ENCODE measurements around the gene ACAN. TPM values are rescaled to one million over a fixed set of nuclear protein-coding genes. Genes with fewer than 3 reads are reported as not detected.

The ACAN gene
- total RNA-seq, 3 donors from 2014 or later: not detected

- H3K4me1 Mint-ChIP-seq (ENCODE audit: low read depth): no peaks in the 10 kb centered on the region
- no peaks in the 10 kb centered on the region for H3K36me3 Mint-ChIP-seq (ENCODE audit: insufficient read depth)
- DNase-seq: no peak
- ATAC-seq: no peak
- H3K27me3 Mint-ChIP-seq (ENCODE audit: low read depth): peaks cover 31% of the 10 kb centered on the region
- H3K9me3 Mint-ChIP-seq: no peaks in the 10 kb centered on the region
- no peak overlapping the region for H3K4me3 Mint-ChIP-seq
These were observed 10.7 kb downstream of the ACAN start for GRCh38 chr15:88813960-88814359.

GRCh38 chr15:88814393-88814792, 11.2 kb downstream of the ACAN start:
- no peaks in the 10 kb centered on the region for H3K36me3 Mint-ChIP-seq (ENCODE audit: insufficient read depth)

GRCh38 chr15:88818920-88819319, 15.7 kb downstream of the ACAN start:
- no peaks in the 10 kb centered on the region for H3K4me1 Mint-ChIP-seq (ENCODE audit: low read depth)
- no peak overlapping the region for H3K4me3 Mint-ChIP-seq
- H3K36me3 Mint-ChIP-seq (ENCODE audit: insufficient read depth): no peaks in the 10 kb centered on the region
- H3K27me3 Mint-ChIP-seq (ENCODE audit: low read depth): peaks cover 12% of the 10 kb centered on the region
- ATAC-seq (no peak), DNase-seq (no peak)
- no peaks in the 10 kb centered on the region for H3K9me3 Mint-ChIP-seq

More at GRCh38 chr15:88814393-88814792, 11.2 kb downstream of the ACAN start:
- no peak for ATAC-seq
- peaks cover 27% of the 10 kb centered on the region for H3K27me3 Mint-ChIP-seq (ENCODE audit: low read depth)
- H3K4me3 Mint-ChIP-seq: no peak overlapping the region
- DNase-seq: no peak
- H3K9me3 Mint-ChIP-seq: no peaks in the 10 kb centered on the region
- H3K4me1 Mint-ChIP-seq (ENCODE audit: low read depth): no peaks in the 10 kb centered on the region

GRCh38 chr15:88821993-88822392, 18.8 kb downstream of the ACAN start:
- no peaks in the 10 kb centered on the region for H3K36me3 Mint-ChIP-seq (ENCODE audit: insufficient read depth)
- DNase-seq (no peak), ATAC-seq (no peak)
- H3K4me1 Mint-ChIP-seq (ENCODE audit: low read depth): no peaks in the 10 kb centered on the region
- H3K27me3 Mint-ChIP-seq (ENCODE audit: low read depth): peaks cover 12% of the 10 kb centered on the region
- no peak overlapping the region for H3K4me3 Mint-ChIP-seq
- no peaks in the 10 kb centered on the region for H3K9me3 Mint-ChIP-seq

GRCh38 chr15:88828791-88829190, 25.6 kb downstream of the ACAN start:
- H3K36me3 Mint-ChIP-seq (ENCODE audit: insufficient read depth): no peaks in the 10 kb centered on the region
- peaks cover 2% of the 10 kb centered on the region for H3K27me3 Mint-ChIP-seq (ENCODE audit: low read depth)
- DNase-seq (no peak), ATAC-seq (no peak)
- H3K9me3 Mint-ChIP-seq: no peaks in the 10 kb centered on the region
- no peaks in the 10 kb centered on the region for H3K4me1 Mint-ChIP-seq (ENCODE audit: low read depth)
- H3K4me3 Mint-ChIP-seq: no peak overlapping the region

GRCh38 chr15:88830016-88830415, 26.8 kb downstream of the ACAN start:
- H3K9me3 Mint-ChIP-seq: no peaks in the 10 kb centered on the region
- no peak for ATAC-seq
- H3K4me3 Mint-ChIP-seq: no peak overlapping the region
- H3K27me3 Mint-ChIP-seq (ENCODE audit: low read depth): peaks cover 2% of the 10 kb centered on the region
- no peaks in the 10 kb centered on the region for H3K4me1 Mint-ChIP-seq (ENCODE audit: low read depth)
- no peak for DNase-seq
- H3K36me3 Mint-ChIP-seq (ENCODE audit: insufficient read depth): no peaks in the 10 kb centered on the region

- ATAC-seq: no peak
- no peak for DNase-seq
- no peaks in the 10 kb centered on the region for H3K36me3 Mint-ChIP-seq (ENCODE audit: insufficient read depth)
- no peak overlapping the region for H3K4me3 Mint-ChIP-seq
- no peaks in the 10 kb centered on the region for H3K4me1 Mint-ChIP-seq (ENCODE audit: low read depth)
- peaks cover 2% of the 10 kb centered on the region for H3K27me3 Mint-ChIP-seq (ENCODE audit: low read depth)
- H3K9me3 Mint-ChIP-seq: no peaks in the 10 kb centered on the region
These were observed 29.8 kb downstream of the ACAN start for GRCh38 chr15:88832820-88833730.

GRCh38 chr15:88833731-88834100, 30.5 kb downstream of the ACAN start:
- H3K27me3 Mint-ChIP-seq (ENCODE audit: low read depth): peaks cover 2% of the 10 kb centered on the region
- ATAC-seq: no peak
- no peak overlapping the region for H3K4me3 Mint-ChIP-seq
- no peaks in the 10 kb centered on the region for H3K9me3 Mint-ChIP-seq
- no peak for DNase-seq
- no peaks in the 10 kb centered on the region for H3K36me3 Mint-ChIP-seq (ENCODE audit: insufficient read depth)
- H3K4me1 Mint-ChIP-seq (ENCODE audit: low read depth): no peaks in the 10 kb centered on the region

- DNase-seq: peak; percentile 13
- no peaks in the 10 kb centered on the region for H3K36me3 Mint-ChIP-seq (ENCODE audit: insufficient read depth)
- H3K4me3 Mint-ChIP-seq: no peak overlapping the region
- peaks cover 5% of the 10 kb centered on the region for H3K27me3 Mint-ChIP-seq (ENCODE audit: low read depth)
- no peaks in the 10 kb centered on the region for H3K4me1 Mint-ChIP-seq (ENCODE audit: low read depth)
- ATAC-seq: peak; percentile 13 to 28
- H3K9me3 Mint-ChIP-seq: no peaks in the 10 kb centered on the region
These were observed 31.1 kb downstream of the ACAN start for GRCh38 chr15:88834211-88834812.

GRCh38 chr15:88835119-88835518, 31.9 kb downstream of the ACAN start:
- no peak for ATAC-seq
- Mint-ChIP-seq H3K27me3 (ENCODE audit: low read depth) (peaks cover 5% of the 10 kb centered on the region), H3K36me3 (ENCODE audit: insufficient read depth) (no peaks in the 10 kb centered on the region), H3K4me1 (ENCODE audit: low read depth) (no peaks in the 10 kb centered on the region), H3K4me3 (no peak overlapping the region), H3K9me3 (no peaks in the 10 kb centered on the region)
- no peak for DNase-seq

- Mint-ChIP-seq H3K4me1 (ENCODE audit: low read depth) (no peaks in the 10 kb centered on the region), H3K9me3 (no peaks in the 10 kb centered on the region), H3K4me3 (no peak overlapping the region), H3K36me3 (ENCODE audit: insufficient read depth) (no peaks in the 10 kb centered on the region), H3K27me3 (ENCODE audit: low read depth) (peaks cover 5% of the 10 kb centered on the region)
- DNase-seq: no peak
- no peak for ATAC-seq
These were observed 32.4 kb downstream of the ACAN start for GRCh38 chr15:88835646-88836045.

- DNase-seq (no peak), ATAC-seq (no peak)
- H3K36me3 Mint-ChIP-seq (ENCODE audit: insufficient read depth): no peaks in the 10 kb centered on the region
- no peaks in the 10 kb centered on the region for H3K9me3 Mint-ChIP-seq
- peaks cover 5% of the 10 kb centered on the region for H3K27me3 Mint-ChIP-seq (ENCODE audit: low read depth)
- H3K4me1 Mint-ChIP-seq (ENCODE audit: low read depth): no peaks in the 10 kb centered on the region
- no peak overlapping the region for H3K4me3 Mint-ChIP-seq
These were observed 35.4 kb downstream of the ACAN start for GRCh38 chr15:88838667-88839066.

GRCh38 chr15:88839146-88839545, 35.9 kb downstream of the ACAN start:
- DNase-seq: no peak
- no peaks in the 10 kb centered on the region for H3K36me3 Mint-ChIP-seq (ENCODE audit: insufficient read depth)

GRCh38 chr15:88839961-88840360, 36.7 kb downstream of the ACAN start:
- Mint-ChIP-seq H3K27me3 (ENCODE audit: low read depth) (peaks cover 8% of the 10 kb centered on the region), H3K9me3 (no peaks in the 10 kb centered on the region), H3K36me3 (ENCODE audit: insufficient read depth) (no peaks in the 10 kb centered on the region), H3K4me3 (no peak overlapping the region), H3K4me1 (ENCODE audit: low read depth) (peaks cover 2% of the 10 kb centered on the region)
- no peak for DNase-seq
- ATAC-seq: no peak

More at GRCh38 chr15:88839146-88839545, 35.9 kb downstream of the ACAN start:
- H3K9me3 Mint-ChIP-seq: no peaks in the 10 kb centered on the region
- no peak overlapping the region for H3K4me3 Mint-ChIP-seq
- H3K4me1 Mint-ChIP-seq (ENCODE audit: low read depth): no peaks in the 10 kb centered on the region
- ATAC-seq: no peak
- H3K27me3 Mint-ChIP-seq (ENCODE audit: low read depth): peaks cover 8% of the 10 kb centered on the region

GRCh38 chr15:88841236-88841635, 38.0 kb downstream of the ACAN start:
- Mint-ChIP-seq H3K9me3 (no peaks in the 10 kb centered on the region), H3K36me3 (ENCODE audit: insufficient read depth) (no peaks in the 10 kb centered on the region), H3K4me3 (no peak overlapping the region), H3K4me1 (ENCODE audit: low read depth) (peaks cover 3% of the 10 kb centered on the region), H3K27me3 (ENCODE audit: low read depth) (peaks cover 8% of the 10 kb centered on the region)
- DNase-seq: no peak
- no peak for ATAC-seq
